ENCODE measurements around the gene PDIA3. TPM values are rescaled to one million over a fixed set of nuclear protein-coding genes. Genes with fewer than 3 reads are reported as not detected.
"Not testable (repeated sequence)": the region's sequence is repeated elsewhere in the genome, so short reads cannot be mapped to it uniquely, and the experiment has no call there.

Gene PDIA3
- total RNA-seq: 100 to 1,000 TPM in 2 of 4 donors, 10 to 100 TPM in 2; 68.0 to 107 (median 96.3) TPM

GRCh38 chr15:43746245-43746902, at the start of gene PDIA3:
Gene PDIA3 (plus strand): TSS chr15:43746438. CDS start chr15:43746540, 102 bp downstream.
- intact Hi-C loops (cut with DNase I; ENCODE audit: low total_unique reads): not testable (repeated sequence)
- TF ChIP-seq, protein P1, sequence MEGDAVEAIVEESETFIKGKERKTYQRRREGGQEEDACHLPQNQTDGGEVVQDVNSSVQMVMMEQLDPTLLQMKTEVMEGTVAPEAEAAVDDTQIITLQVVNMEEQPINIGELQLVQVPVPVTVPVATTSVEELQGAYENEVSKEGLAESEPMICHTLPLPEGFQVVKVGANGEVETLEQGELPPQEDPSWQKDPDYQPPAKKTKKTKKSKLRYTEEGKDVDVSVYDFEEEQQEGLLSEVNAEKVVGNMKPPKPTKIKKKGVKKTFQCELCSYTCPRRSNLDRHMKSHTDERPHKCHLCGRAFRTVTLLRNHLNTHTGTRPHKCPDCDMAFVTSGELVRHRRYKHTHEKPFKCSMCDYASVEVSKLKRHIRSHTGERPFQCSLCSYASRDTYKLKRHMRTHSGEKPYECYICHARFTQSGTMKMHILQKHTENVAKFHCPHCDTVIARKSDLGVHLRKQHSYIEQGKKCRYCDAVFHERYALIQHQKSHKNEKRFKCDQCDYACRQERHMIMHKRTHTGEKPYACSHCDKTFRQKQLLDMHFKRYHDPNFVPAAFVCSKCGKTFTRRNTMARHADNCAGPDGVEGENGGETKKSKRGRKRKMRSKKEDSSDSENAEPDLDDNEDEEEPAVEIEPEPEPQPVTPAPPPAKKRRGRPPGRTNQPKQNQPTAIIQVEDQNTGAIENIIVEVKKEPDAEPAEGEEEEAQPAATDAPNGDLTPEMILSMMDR (IDR thresholded peaks at IDR 0.05): peak in 1 of 3 donors; percentile 17
- TF ChIP-seq POLR2A (IDR thresholded peaks at IDR 0.05): peak in 1 of 2 donors; percentile 52
- DNase-seq (ENCODE audit: low spot score in 2 of 2): peak; percentile 90 to 98
- 1 to 5% methylated on average over 34 to 61 of the region's 84 CpGs for WGBS, 2 donors
- peak within 1 kb of the TSS; percentile 80 for H3K4me3 ChIP-seq (ENCODE audit: low read depth, poor library complexity, severe bottlenecking)

DNA sequence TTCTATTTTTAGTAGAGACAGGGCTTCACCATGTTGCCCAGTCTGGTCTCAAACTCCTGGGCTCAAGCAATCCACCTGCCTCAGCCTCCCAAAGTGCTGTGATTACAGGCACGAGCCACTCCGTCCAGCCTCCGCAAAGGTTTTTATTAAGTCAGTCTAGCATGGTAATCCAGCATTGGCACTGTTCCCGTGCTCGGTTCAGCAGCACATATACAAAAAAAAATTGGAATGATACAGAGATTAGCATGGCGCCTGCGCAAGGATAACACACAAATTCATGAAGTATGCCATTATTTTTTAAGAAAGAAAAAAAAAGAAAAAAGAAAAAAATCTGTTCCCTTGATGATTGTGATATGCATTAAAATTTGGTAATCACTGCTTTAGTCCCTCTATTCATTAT, 44.1 kb upstream of the PDIA3 start:
- intact Hi-C loops (cut with DNase I; ENCODE audit: low total_unique reads): no loop called here
- H3K4me3 ChIP-seq (ENCODE audit: low read depth, poor library complexity, severe bottlenecking): no peak overlapping the region
- DNase-seq (ENCODE audit: low spot score in 2 of 2): no peak
- TF ChIP-seq, protein P1 (IDR thresholded peaks at IDR 0.05): no peak
- no peak for TF ChIP-seq POLR2A (IDR thresholded peaks at IDR 0.05)
- 81 to 82% methylated on average over 7 of the region's 7 CpGs for WGBS, 2 donors

DNA sequence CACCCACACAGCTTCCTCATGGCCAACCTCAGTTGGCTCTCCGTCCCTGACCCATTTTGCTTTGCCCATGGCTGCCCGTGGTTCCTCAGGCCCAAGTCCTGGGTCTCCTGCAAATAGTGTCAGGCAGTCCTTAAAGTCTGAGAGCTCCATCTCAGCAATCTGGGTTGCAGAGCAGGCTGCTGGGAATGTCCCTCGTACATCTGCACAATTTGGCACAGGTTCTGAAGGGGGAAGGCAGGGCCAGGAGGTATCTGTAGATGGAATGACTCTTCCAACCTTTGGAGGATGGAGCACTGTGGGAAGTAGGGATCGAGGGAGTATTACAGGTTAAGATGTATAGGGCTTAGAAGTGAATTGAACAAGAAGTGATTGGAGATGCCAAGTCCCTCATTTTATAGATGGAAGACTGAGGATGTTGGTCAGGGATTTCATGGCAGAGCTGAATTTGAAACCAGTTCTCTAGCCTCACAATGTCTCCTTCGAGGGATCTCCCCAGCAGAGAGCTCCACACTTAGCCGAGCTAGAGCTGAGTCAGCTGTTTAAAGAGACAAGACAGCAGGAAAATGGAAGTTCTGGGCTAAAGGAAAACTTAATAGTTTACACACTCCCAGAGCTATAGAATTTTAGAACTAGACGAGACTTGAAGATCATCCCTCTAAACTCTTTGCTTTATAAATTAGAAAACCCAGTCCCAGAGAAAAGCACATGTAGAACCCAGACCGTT, 43.4 kb upstream of the PDIA3 start:
- intact Hi-C loops (cut with DNase I; ENCODE audit: low total_unique reads): no loop called here
- no peak for DNase-seq (ENCODE audit: low spot score in 2 of 2)
- no peak overlapping the region for H3K4me3 ChIP-seq (ENCODE audit: low read depth, poor library complexity, severe bottlenecking)
- TF ChIP-seq, protein P1 (IDR thresholded peaks at IDR 0.05): no peak
- no peak for TF ChIP-seq POLR2A (IDR thresholded peaks at IDR 0.05)
- 56 to 69% methylated on average over 8 of the region's 8 CpGs for WGBS, 2 donors

DNA sequence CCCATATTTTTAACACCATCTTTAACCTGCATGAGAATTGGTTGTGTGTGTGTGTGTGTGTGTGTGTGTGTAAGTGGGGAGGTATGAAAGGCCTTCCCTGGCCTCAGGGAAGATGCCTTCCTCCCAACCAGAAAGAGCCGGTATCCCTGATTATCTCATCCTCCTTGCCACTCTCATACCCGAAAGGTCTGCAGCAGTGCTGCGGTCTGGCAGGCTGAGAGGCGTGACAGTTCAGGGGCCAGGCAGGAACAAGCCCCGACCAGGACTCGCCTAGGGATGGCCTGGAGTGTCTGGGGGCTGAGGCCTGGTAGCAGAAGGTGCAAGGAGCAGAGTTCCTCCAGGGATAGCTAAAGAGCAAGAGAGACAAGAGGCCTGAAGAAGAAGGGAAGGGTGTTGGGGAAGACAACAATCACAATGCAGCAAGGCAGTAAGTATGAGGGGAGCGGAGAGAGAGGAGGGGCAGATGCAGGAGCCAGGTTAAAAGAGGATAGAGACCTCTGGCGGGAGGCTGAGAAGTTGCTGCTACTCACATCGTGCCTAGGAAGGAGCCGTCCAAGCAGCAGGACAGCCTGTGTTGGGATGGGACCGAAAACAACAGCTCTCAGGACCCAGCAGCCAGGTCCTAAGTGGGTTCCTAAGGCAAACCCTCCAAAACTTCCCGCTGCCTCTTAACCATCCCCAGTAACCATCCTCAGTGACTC, 35.7 kb upstream of the PDIA3 start:
- H3K4me3 ChIP-seq (ENCODE audit: low read depth, poor library complexity, severe bottlenecking); intact Hi-C loops (cut with DNase I; ENCODE audit: low total_unique reads); DNase-seq (ENCODE audit: low spot score in 2 of 2): not testable (repeated sequence)
- 0 to 100% methylated on average over 1 of the region's 12 CpGs for WGBS, 2 donors

DNA sequence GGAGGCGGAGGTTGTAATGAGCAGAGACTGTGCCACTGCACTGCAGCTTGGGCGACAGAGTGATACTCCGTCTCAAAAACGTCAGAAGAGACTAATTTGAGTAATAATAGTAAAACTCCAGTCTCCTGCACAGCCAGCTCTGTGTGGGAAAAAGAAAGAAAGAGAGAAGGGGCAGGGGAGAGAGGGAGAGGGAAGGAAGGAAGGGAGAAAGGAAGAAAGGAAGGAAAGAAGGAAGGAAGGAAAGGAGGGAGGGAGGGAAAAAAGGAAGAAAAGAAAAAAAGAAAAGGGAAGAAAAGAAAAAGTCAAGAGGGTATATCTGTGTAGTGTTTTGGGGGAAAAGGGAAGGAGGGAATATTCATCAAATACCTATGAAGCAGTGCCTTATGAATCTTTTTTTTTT, 23.1 kb upstream of the PDIA3 start:
- intact Hi-C loops (cut with DNase I; ENCODE audit: low total_unique reads): no loop called here
- WGBS, 2 donors: 76 to 80% methylated on average over 4 of the region's 4 CpGs
- H3K4me3 ChIP-seq (ENCODE audit: low read depth, poor library complexity, severe bottlenecking): no peak overlapping the region
- TF ChIP-seq, protein P1 (IDR thresholded peaks at IDR 0.05): no peak
- TF ChIP-seq POLR2A (IDR thresholded peaks at IDR 0.05): no peak
- DNase-seq (ENCODE audit: low spot score in 2 of 2): no peak

DNA sequence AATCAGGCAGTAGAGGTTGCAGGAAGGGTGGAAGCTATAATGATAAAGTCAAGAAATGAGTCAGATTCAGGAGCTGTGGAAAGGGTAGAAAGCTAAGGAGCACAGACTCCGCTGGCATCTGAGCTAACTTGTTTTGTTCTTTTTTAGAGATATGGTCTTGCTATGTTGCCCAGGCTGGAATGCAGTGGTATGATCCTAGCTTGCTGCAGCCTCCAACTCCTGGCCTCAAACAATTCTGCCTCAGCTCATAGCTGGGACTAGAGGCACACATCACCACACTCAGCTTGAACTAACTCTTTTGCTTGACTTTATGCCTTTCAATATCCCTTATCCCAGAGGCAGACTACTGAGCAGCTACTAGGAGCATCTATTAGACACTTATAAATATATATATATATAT, 19.9 kb upstream of the PDIA3 start:
- 95 to 100% methylated on average over 1 of the region's 1 CpG for WGBS, 2 donors
- H3K4me3 ChIP-seq (ENCODE audit: low read depth, poor library complexity, severe bottlenecking); DNase-seq (ENCODE audit: low spot score in 2 of 2); intact Hi-C loops (cut with DNase I; ENCODE audit: low total_unique reads): not testable (repeated sequence)

DNA sequence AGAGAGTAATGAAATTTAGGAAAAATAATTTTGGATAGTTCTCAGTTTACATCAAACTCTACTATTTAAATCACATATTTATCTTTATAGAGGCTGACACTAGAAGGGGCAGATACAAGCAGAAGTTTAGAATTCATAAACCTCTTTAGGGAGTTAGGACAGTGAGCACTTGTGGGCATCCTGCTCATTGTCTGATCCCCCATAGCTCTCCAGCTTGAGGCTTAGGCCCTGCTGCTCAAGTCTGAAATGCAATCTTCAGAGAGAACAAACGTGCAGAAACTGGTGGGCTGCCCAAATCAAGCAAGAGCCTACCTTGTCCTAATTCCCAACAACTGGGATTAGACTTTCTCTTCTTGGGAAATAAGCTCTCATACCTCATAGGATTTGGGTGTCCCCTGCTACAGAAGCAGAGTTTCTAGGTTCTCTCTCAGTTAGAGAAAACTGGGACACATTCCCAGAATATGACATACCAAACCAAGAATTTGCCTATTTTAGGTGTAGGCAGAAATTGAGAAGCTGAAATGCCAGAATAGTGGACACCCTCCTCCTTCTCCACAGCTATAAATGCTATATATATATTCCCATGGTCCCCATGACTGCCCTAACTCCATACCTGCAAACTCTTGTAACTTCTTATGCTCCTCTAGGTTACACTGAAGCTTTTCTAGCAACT, 18.0 kb upstream of the PDIA3 start:
- DNase-seq (ENCODE audit: low spot score in 2 of 2); H3K4me3 ChIP-seq (ENCODE audit: low read depth, poor library complexity, severe bottlenecking); intact Hi-C loops (cut with DNase I; ENCODE audit: low total_unique reads): not testable (repeated sequence)
- 50 to 64% methylated on average over 1 of the region's 1 CpG for WGBS, 2 donors
